HG02938 (cell line): ENCODE data around the gene FRS2.
"Not testable (repeated sequence)": the region's sequence is repeated elsewhere in the genome, so short reads cannot be mapped to it uniquely, and the experiment has no call there.

Source experiments
- ATAC-seq: cut with Tn5 transposase; IDR thresholded peaks from one replicate; pipeline ENCODE4 v1.9.1; 2021; ENCODE audit warnings: mild to moderate bottlenecking, moderate library complexity; ENCODE audit not compliant: unreplicated experiment

The FRS2 gene

GRCh38 chr12:69570545-69571399 is 100.6 kb downstream of the FRS2 start:
- ATAC-seq, result peak; percentile 92

- no peak for ATAC-seq
These were observed 105.2 kb downstream of the FRS2 start for GRCh38 chr12:69575346-69575745.

DNA sequence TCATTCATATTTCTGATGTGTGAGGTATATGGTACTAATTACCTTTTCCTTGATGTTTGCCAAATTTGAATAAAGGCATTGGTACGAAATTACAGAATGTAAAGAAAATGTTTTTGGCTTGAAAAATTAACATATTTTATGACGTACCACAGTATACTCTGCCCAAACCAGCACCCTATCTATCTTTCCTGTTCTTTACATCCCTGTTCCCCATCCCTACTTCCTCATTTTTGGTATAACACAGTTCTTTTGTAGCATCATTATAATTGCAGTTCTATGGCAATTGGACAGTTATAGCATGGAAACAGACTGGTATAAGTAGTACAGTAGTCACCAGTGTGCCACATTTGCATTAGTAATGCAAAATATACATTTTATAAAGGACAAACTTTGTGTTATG is 108.1 kb downstream of the FRS2 start:
- no peak for ATAC-seq

DNA sequence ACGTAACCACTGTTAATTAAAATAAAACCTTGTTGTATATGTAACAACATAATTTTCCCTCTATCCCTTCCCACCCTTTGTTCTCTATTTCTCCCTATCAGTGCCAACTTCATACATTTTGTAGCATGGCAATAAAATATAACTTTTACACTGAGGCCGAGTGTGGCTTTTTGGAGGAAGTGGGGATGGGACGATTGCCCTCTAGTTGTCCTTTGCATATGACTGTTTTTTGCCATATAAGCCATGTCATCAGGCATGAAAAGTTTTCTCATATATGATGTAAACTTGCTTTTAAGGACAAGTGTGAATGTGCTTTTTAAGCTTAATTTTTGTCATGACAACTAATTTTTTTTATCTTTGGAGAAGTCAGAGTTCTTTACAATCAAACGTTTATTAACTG is 108.8 kb downstream of the FRS2 start:
- ATAC-seq, result no peak

GRCh38 chr12:69580074-69580473 is 109.9 kb downstream of the FRS2 start:
- no peak for ATAC-seq

GRCh38 chr12:69583203-69583602 is 113.0 kb downstream of the FRS2 start:
- no peak for ATAC-seq

DNA sequence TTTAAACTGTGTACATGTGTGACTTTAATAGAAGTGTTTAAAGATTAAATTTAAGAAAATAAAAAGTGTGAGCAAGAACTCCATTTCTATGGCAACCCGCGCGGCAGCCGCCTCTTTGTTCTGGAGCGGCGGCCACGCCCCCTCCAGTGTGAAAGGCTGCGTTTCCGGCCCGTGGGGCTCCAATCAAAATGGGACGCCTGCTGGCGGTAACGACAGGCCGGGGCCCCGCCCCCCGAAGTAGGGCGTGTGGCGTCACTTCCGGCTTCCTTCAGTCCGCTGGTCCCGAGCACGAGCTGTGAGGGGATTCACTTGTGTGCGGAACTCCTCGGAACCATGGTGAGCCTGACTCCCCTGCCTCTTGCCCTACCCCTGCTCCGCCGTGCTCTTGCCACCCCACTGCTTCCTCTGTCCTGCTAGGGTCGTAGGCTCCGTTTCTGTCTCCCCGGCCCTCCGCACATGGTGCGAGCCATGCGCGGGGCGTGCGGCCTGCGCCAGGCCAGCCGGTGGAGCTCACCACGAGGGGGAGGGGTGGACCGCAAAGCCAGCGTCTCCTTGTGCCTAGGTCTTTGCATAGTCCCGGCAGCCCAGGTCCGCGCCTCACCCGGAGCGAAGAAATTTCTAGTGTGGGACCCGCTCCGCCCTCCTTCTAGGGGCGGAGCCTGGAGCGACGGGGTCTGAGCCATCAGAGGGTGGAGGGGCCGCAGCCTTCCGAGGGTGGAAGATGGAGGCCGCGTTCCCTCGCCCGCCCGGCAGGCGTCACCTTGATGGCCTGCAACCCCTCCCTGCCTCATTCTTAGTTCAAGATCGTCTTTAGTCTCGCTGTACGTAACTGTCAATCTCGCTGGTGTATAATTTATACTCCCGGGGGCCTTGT is 115.2 kb downstream of the FRS2 start, which contains the start of gene CCT2:
Gene CCT2 (plus strand): TSS at position 271 of the 874 bp plus-strand sequence. CDS start 63 bp downstream, at position 334.
- ATAC-seq, result peak; percentile 91

DNA sequence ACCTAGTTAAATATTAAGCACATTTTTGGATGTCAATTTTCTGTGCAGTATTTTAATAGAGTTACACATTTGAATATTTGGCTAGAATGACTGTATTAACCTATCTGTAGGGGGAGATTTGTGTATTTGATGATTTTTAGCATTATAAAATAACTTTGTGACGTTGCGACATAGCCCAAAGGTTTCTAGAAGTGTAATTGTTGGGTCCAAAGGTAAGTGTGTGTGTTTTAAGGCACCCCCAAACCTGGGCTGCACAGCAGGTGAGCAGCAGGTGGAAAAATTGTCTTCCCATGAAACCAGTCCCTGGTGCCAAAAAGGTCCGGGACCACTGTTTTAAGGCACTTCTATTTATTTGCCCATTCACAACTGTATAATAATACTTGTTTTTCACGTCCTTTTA is 118.3 kb downstream of the FRS2 start:
- no peak for ATAC-seq

- ATAC-seq, result no peak
These were observed 118.9 kb downstream of the FRS2 start for GRCh38 chr12:69589082-69589481.

- ATAC-seq, result no peak
These were observed 125.5 kb downstream of the FRS2 start for GRCh38 chr12:69595689-69596088.

DNA sequence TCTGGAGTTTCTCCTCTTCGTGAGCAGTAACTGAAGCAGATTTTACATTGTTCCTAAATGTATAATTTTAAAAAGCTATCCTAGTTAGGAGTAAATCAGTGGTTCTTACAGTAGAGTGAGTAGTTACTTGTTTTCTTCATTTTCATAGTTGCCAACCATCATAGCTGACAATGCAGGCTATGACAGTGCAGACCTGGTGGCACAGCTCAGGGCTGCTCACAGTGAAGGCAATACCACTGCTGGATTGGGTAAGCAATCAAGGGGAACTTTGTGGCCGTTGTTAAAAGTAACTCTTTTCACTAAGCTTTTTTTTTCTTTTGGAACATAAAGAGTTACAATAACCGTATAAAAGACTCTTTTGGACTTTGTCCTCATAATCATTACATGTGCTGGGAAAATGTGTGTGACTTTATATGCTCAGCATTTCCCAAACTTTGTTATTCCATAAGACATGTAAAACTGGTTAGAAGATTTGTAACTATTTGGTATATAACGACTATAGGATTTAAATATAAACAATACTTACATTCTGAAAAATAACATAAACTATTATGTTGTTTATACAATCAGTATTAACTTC is 128.1 kb downstream of the FRS2 start:
- no peak for ATAC-seq

DNA sequence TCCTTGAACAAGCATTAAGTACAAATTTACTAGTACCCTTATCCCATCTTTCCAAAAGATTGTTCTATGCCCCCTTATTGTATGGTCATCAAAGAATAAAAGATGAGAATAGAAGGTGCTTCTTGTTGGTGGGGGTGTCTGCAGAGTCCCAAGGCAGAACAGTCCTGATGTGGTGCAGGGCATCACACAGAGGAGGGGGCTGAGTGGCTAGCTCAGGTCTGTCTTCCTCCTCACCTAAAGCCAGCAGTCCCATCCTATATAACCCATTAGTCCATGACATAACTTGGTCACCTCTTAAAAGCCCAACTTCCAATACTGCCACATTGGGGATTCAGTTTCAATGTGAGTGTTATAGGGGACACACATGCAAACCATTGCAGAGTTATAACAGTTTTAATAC is 130.6 kb downstream of the FRS2 start:
- ATAC-seq, result no peak

DNA sequence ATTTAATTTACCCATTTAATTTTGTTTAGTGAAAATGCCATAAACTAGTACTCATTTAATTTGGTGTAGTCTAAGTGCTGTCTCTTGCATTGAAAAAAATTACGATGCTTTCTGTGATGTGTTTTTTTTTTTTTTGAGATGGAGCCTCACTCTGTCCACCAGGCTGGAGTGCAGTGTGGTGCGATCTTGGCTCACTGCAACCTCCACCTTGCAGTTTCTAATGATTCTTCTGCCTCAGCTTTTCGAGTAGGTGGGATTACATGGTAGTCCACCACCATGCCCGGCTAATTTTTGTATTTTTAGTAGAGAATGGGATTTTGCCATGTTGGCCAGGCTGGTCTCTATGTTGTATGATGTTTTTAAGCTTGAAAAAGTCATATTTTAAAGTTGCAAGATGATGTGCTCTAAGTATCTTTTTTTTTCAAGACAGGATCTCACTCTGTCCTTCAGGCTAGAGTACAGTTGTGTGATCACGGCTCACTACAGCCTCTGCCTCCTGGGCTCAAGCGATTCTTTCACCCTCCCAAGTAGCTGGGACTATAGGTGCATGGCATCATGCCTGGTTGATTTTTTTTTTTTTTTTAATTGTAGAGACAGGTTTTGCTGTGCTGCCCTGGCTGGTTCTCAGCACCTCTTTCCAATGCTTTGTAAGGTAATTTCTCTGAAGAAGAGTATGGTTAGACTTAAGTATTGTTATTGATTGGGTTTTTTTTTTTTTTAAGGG is 131.9 kb downstream of the FRS2 start:
- ATAC-seq, result no peak

DNA sequence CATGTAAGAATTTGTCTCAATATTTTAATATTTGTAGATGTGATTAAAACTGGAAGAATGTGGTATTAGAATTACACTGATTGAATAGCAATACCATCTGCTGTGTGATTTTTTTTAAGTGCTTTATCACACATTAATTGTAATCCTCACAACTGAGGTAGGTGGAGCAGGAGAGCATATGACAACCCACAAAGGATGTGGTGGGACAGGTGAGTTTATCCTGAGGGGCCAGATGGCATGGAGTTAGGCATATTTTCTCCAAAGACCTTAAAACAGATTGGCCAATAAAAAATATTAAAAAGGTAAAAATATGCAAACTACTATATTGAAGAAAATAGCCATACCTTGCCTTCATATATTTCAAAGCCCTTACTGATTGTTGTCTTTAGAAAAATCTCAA is 132.8 kb downstream of the FRS2 start:
- no peak for ATAC-seq

- not testable (repeated sequence) for ATAC-seq
These were observed 133.4 kb downstream of the FRS2 start for GRCh38 chr12:69603556-69603955.

DNA sequence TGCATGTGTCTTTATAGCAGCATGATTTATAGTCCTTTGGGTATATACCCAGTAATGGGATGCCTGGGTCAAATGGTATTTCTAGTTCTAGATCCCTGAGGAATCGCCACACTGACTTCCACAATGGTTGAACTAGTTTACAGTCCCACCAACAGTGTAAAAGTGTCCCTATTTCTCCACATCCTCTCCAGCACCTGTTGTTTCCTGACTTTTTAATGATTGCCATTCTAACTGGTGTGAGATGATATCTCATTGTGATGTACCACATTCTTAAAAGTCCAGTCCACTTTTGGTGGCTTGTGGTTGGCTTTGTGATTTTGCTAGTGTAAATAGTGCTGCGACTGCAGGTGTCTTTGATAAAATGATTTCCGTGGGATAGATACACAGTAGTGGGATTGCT is 134.1 kb downstream of the FRS2 start:
- ATAC-seq, result not testable (repeated sequence)

DNA sequence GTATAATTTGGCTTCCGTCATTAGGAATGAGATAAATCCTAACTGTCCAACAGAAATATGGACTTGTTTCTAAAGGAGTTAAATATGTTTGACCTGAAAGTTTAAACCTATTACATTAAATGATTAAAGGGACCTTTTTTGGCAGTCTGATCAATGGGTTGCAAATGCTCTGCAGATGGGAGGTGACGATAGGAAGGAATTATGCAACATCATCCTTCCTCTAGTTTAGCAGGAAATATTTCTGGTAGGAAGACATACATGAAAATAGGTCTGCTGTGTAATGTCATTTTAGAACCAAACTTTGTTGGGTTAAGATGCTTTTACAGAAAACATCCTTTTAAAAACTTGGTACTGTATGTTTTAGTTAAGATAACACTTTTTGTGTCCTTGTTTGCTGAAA is 137.9 kb downstream of the FRS2 start:
- ATAC-seq, result no peak

GRCh38 chr12:69610126-69610525 is 139.9 kb downstream of the FRS2 start:
- ATAC-seq, result no peak

GRCh38 chr12:69610729-69611128 is 140.5 kb downstream of the FRS2 start, which contains the start of gene LRRC10:
Gene LRRC10, minus strand, starts transcription at chr12:69610907. Its CDS starts 69 bp downstream, at chr12:69610838.
- ATAC-seq, result no peak

- ATAC-seq, result no peak
These were observed 143.2 kb downstream of the FRS2 start for GRCh38 chr12:69613351-69613750.

GRCh38 chr12:69616025-69616424 is 145.8 kb downstream of the FRS2 start:
- no peak for ATAC-seq
